Endodermal cell (in vitro differentiated cells): ENCODE measurements around the gene LAPTM5. TPM values are rescaled to one million over a fixed set of nuclear protein-coding genes. Genes with fewer than 3 reads are reported as not detected.

Experiments used
- DNase-seq: peaks from one replicate; pipeline ENCODE4 v3.0.0-alpha.2; 2017
- H3K27ac ChIP-seq: 2 replicates; pipeline ENCODE4 v1.5.1; 2013; ENCODE audit warnings: mild to moderate bottlenecking, low read depth, low read length, moderate library complexity
- H3K27me3 ChIP-seq: 2 replicates; pipeline ENCODE4 v1.6.1; 2013; ENCODE audit warnings: mild to moderate bottlenecking, low read length, moderate library complexity; ENCODE audit not compliant: insufficient read depth, control insufficient read depth, poor library complexity, severe bottlenecking
- H3K36me3 ChIP-seq: 2 replicates; pipeline ENCODE4 v1.7.0; 2013; ENCODE audit warnings: mild to moderate bottlenecking, low read length, moderate library complexity; ENCODE audit not compliant: control insufficient read depth, insufficient read depth
- H3K4me1 ChIP-seq: one replicate; pipeline ENCODE4 v1.7.0; 2013; ENCODE audit warnings: low read length; ENCODE audit not compliant: control insufficient read depth, insufficient read depth
- H3K4me3 ChIP-seq: 2 replicates; pipeline ENCODE4 v1.5.1; 2013; ENCODE audit warnings: mild to moderate bottlenecking, low read length, moderate library complexity
- H3K9ac ChIP-seq: 2 replicates; pipeline ENCODE4 v1.6.1; 2013; ENCODE audit warnings: mild to moderate bottlenecking, low read length, moderate library complexity; ENCODE audit not compliant: poor library complexity, severe bottlenecking; ENCODE audit errors: extremely low read depth
- H3K9me3 ChIP-seq: 2 replicates; pipeline ENCODE4 v1.6.1; 2013; ENCODE audit warnings: mild to moderate bottlenecking, low read length, moderate library complexity; ENCODE audit not compliant: control insufficient read depth
- H3K27ac Mint-ChIP-seq: 2 replicates; pipeline ENCODE4 v1.8.0; 2020; ENCODE audit warnings: mixed read lengths
- H3K27me3 Mint-ChIP-seq: 2 replicates; pipeline ENCODE4 v1.8.0; 2021; ENCODE audit warnings: mild to moderate bottlenecking, mixed read lengths; ENCODE audit not compliant: insufficient read depth
- H3K36me3 Mint-ChIP-seq: 2 replicates; pipeline ENCODE4 v1.8.0; 2020; ENCODE audit warnings: low read depth, mixed read lengths
- H3K4me1 Mint-ChIP-seq: 2 replicates; pipeline ENCODE4 v1.8.0; 2020; ENCODE audit warnings: mixed read lengths
- H3K4me3 Mint-ChIP-seq: 2 replicates; pipeline ENCODE4 v1.8.0; 2020; ENCODE audit warnings: mild to moderate bottlenecking, moderate library complexity, mixed read lengths
- H3K9me3 Mint-ChIP-seq: 2 replicates; pipeline ENCODE4 v1.8.0; 2020; ENCODE audit warnings: mild to moderate bottlenecking, mixed read lengths
- CTCF ChIP-seq: fragments of 200-600 bp; sonication (generic); conservative IDR thresholded peaks from 2 replicates; pipeline ENCODE4 v1.5.0; 2021; ENCODE audit warnings: antibody characterized with exemption, mild to moderate bottlenecking
- WGBS, 2 experiments: methylation state at CpG; one replicate each; pipeline versions ENCODE4 v1.1.5 to v1.1.7; 2013; ENCODE audit warnings: missing lambda C conversion rate in 2 of 2, mixed read lengths in 1 of 2; ENCODE audit not compliant: insufficient coverage in 1 of 2, insufficient read length in 1 of 2; 5-methylcytosine and 5-hydroxymethylcytosine counted together
- total RNA-seq, 2 donors: library from RNA; stranded (reverse); fragmentation: NEBNext Ultra II Directional in 1 of 2; extraction: Animal tissue kit (Norgen Biotek cat#: 25700) in 1 of 2; gene quantifications; 2 replicates in 1 of 2; 3 replicates in 1 of 2; pipeline ENCODE4 v1.2.1, GENCODE V29; 2021

Gene LAPTM5
- total RNA-seq, 2 donors from 2014 or later = not detected

- 83 to 93% methylated on average over 9 of the region's 9 CpGs for WGBS, 2 experiments
- H3K9me3 ChIP-seq = no peaks in the 10 kb centered on the region
- Mint-ChIP-seq H3K4me3 (no peak overlapping the region), H3K9me3 (no peaks in the 10 kb centered on the region), H3K27ac (no peak overlapping the region), H3K4me1 (peaks cover 22% of the 10 kb centered on the region), H3K27me3 (no peaks in the 10 kb centered on the region), H3K36me3 (no peaks in the 10 kb centered on the region)
- no peak overlapping the region for H3K4me3 ChIP-seq
- no peaks in the 10 kb centered on the region for H3K27me3 ChIP-seq
- TF ChIP-seq CTCF = no peak
- H3K9ac ChIP-seq = no peak overlapping the region
- H3K36me3 ChIP-seq = no peaks in the 10 kb centered on the region
- H3K4me1 ChIP-seq = peaks cover 5% of the 10 kb centered on the region
- DNase-seq = no peak
- no peak overlapping the region for H3K27ac ChIP-seq
Observed at GRCh38 chr1:30752651-30752908, 5.0 kb downstream of the LAPTM5 start.

- Mint-ChIP-seq H3K4me3 (no peak overlapping the region), H3K9me3 (no peaks in the 10 kb centered on the region), H3K36me3 (no peaks in the 10 kb centered on the region), H3K4me1 (peaks cover 22% of the 10 kb centered on the region), H3K27ac (no peak overlapping the region), H3K27me3 (no peaks in the 10 kb centered on the region)
- no peaks in the 10 kb centered on the region for H3K36me3 ChIP-seq
- no peaks in the 10 kb centered on the region for H3K9me3 ChIP-seq
- no peaks in the 10 kb centered on the region for H3K27me3 ChIP-seq
- no peak for DNase-seq
- no peak overlapping the region for H3K27ac ChIP-seq
- WGBS, 2 experiments = 89 to 90% methylated on average over 5 to 8 of the region's 8 CpGs
- no peak overlapping the region for H3K9ac ChIP-seq
- H3K4me1 ChIP-seq = peaks cover 5% of the 10 kb centered on the region
- TF ChIP-seq CTCF = peak; percentile 41
- H3K4me3 ChIP-seq = no peak overlapping the region
Observed at GRCh38 chr1:30751830-30752650, 5.5 kb downstream of the LAPTM5 start.

GRCh38 chr1:30750731-30751291 lies 6.8 kb downstream of the LAPTM5 start:
- Histone ChIP-seq H3K9ac (no peak overlapping the region), H3K9me3 (no peaks in the 10 kb centered on the region), H3K4me1 (peaks cover 5% of the 10 kb centered on the region), H3K27ac (no peak overlapping the region), H3K4me3 (no peak overlapping the region), H3K36me3 (no peaks in the 10 kb centered on the region), H3K27me3 (no peaks in the 10 kb centered on the region)
- Mint-ChIP-seq H3K36me3 (no peaks in the 10 kb centered on the region), H3K4me1 (peaks cover 22% of the 10 kb centered on the region), H3K27ac (no peak overlapping the region), H3K9me3 (no peaks in the 10 kb centered on the region), H3K27me3 (no peaks in the 10 kb centered on the region), H3K4me3 (no peak overlapping the region)
- DNase-seq = no peak
- WGBS, 2 experiments = 94 to 97% methylated on average over 8 to 10 of the region's 10 CpGs
- no peak for TF ChIP-seq CTCF
